Body of pancreas (tissue), 4 donors: ENCODE results near the gene GTPBP6. TPM values are rescaled to one million over a fixed set of nuclear protein-coding genes. Genes with fewer than 3 reads are reported as not detected.

Experiments
- ATAC-seq: fragments of 150-250 bp; one replicate; pipeline ENCODE4 v1.9.1; 2016
- DNase-seq, 4 donors: peaks; one replicate each; pipeline ENCODE4 v3.0.0-alpha.2; 2019
- H3K27ac ChIP-seq, 4 donors: fragments of 200-600 bp; sonication (generic); 1 replicate in 3 of 4; 2 replicates in 1 of 4; pipeline versions ENCODE4 v1.5.1 to v1.6.1; 2016 to 2019; ENCODE audit warnings: mild to moderate bottlenecking in 1 of 4, mixed read lengths in 1 of 4, moderate library complexity in 1 of 4
- H3K27me3 ChIP-seq, 2 donors: fragments of 200-600 bp; sonication (generic); one replicate each; pipeline ENCODE4 v1.6.0; 2016; ENCODE audit warnings: mild to moderate bottlenecking in 1 of 2
- H3K36me3 ChIP-seq, 2 donors: fragments of 200-600 bp; sonication (generic); replicated peaks in 1 of 2; 2 replicates each; pipeline ENCODE4 v1.5.1; 2016; ENCODE audit warnings: low read depth in 2 of 2; ENCODE audit not compliant: insufficient read depth in 1 of 2
- H3K4me1 ChIP-seq: fragments of 200-600 bp; sonication (generic); one replicate; pipeline ENCODE4 v1.6.0; 2016
- H3K4me3 ChIP-seq, 2 donors: fragments of 200-600 bp; sonication (generic); 1 replicate in 1 of 2; 2 replicates in 1 of 2; pipeline ENCODE4 v1.5.1; 2016 to 2019
- H3K9me3 ChIP-seq, 3 donors: fragments of 200-600 bp; sonication (generic); 1 replicate in 2 of 3; 2 replicates in 1 of 3; pipeline ENCODE4 v1.5.1; 2016
- CTCF ChIP-seq, 7 experiments: fragments of 450-650 bp in 4 of 7; fragments of 200-600 bp in 3 of 7; sonication (generic) in 3 of 7; IDR thresholded peaks; one replicate each; pipeline ENCODE4 v1.5.1; 2016 to 2019; ENCODE audit warnings: antibody characterized with exemption in 7 of 7
- POLR2A ChIP-seq, 3 donors: fragments of 450-650 bp; IDR thresholded peaks; one replicate each; pipeline ENCODE4 v1.6.1; 2016; ENCODE audit warnings: antibody characterized with exemption in 3 of 3, mild to moderate bottlenecking in 2 of 3
- whole genome bisulfite sequencing, 2 donors: methylation state at CpG; one replicate each; pipeline ENCODE4 v1.1.5; 2017; 5-methylcytosine and 5-hydroxymethylcytosine counted together
- intact Hi-C: fragments of 100-400 bp; cut with DNase I; formaldehyde crosslinking; loops from one replicate; pipeline ENCODE4 v1.15.1; 2023
- total RNA-seq, 2 donors: library from RNA; depleted of rRNA; stranded (reverse); fragments of >200 nt; gene quantifications; one replicate each; pipeline ENCODE4 v1.1.0, GENCODE V29; 2016

Gene GTPBP6
- total RNA-seq, 2 donors from 2014 or later: 25.7 to 32.4 TPM

DNA sequence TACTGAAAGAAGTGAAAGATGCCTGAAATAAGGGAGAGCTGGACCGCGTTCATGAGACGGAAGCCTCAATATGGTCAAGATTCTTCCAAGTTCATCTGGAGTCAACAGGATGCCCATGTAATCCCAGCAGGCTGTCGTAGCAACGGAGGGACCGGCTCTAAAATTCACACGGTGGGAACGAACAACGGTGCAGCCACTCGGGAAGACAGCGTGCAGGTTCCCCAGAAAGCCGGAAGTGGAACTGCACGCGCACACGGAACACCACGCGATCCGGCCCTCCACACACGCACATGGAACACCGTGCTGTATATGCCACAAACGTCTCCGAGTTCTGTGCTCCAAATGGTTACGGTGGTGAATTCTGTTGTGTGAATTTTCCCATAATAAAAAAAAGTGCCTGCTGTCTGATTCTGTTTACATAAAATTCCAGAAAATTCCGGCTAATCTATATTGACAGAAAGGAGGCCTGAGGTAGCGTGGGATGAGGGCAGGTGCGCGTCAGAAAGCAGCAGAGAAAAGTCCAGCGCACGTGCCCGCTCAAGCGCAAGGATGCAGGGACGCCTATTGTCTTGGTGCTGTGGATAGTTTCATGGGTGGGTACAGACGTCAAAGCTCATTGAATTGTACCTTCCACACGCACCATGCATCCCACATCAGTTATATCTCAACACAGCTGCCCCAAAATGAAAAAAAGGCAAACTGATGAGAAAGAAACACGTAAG, 36.9 kb upstream of the GTPBP6 start:
- Histone ChIP-seq H3K36me3 (peaks cover 0 to under 1% of the 10 kb centered on the region in 2 donors), H3K4me3 (no peak overlapping the region), H3K4me1 (no peaks in the 10 kb centered on the region), H3K27me3 (no peaks in the 10 kb centered on the region), H3K27ac (no peak overlapping the region), H3K9me3 (peaks cover 0 to 6% (median 0%) of the 10 kb centered on the region in 3 donors)
- no peak for DNase-seq
- 92 to 94% methylated on average over 35 of the region's 35 CpGs for WGBS, 2 donors
- TF ChIP-seq POLR2A (IDR thresholded peaks at IDR 0.05) (no peak), CTCF (IDR thresholded peaks at IDR 0.05) (no peak)
- no peak for ATAC-seq
- intact Hi-C loops: no loop called here

DNA sequence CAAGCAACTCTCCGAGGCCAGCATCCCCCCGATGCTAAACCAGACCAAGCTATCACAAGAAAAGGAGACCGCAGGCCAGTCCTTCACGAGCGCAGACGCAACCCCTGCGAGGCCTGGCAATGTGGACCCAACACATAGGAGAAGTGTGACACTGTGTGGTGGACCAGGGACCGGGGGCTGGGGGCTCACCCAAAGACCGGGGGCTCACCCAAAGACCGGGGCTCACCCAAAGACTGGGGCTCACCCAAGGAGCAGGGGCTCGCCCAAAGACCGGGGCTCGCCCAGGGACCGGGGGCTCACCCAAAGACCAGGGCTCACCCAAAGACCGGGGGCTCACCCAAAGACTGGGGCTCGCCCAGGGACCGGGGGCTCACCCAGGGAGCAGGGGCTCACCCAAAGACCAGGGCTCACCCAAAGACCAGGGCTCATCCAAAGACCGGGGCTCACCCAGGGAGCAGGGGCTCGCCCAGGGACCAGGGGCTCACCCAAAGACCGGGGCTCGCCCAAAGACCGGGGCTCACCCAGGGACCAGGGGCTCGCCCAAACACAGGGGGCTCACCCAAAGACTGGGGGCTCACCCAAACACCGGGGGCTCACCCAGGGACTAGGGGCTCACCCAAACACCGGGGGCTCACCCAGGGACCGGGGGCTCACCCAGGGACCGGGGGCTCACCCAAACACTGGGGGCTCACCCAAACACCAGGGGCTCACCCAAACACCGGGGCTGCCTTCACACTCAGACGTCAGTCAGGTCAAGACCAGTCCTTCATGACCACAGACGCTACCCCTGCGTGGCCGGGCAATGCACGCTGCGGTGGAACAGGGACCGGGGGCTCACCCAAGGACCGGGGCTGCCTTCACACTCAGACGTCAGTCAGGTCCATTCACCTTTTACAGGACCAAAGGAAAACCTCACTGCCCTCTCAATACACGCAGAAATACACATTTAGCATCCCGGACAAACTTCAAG, 35.3 kb upstream of the GTPBP6 start:
- 92 to 100% methylated on average over 7 to 33 of the region's 39 CpGs for WGBS, 2 donors
- TF ChIP-seq CTCF (IDR thresholded peaks at IDR 0.05) (no peak), POLR2A (IDR thresholded peaks at IDR 0.05) (no peak)
- Histone ChIP-seq H3K36me3 (no peaks in the 10 kb centered on the region), H3K4me3 (no peak overlapping the region), H3K4me1 (no peaks in the 10 kb centered on the region), H3K27me3 (no peaks in the 10 kb centered on the region), H3K9me3 (no peaks in the 10 kb centered on the region), H3K27ac (no peak overlapping the region)
- intact Hi-C loops: no loop called here
- ATAC-seq: no peak
- DNase-seq: no peak

DNA sequence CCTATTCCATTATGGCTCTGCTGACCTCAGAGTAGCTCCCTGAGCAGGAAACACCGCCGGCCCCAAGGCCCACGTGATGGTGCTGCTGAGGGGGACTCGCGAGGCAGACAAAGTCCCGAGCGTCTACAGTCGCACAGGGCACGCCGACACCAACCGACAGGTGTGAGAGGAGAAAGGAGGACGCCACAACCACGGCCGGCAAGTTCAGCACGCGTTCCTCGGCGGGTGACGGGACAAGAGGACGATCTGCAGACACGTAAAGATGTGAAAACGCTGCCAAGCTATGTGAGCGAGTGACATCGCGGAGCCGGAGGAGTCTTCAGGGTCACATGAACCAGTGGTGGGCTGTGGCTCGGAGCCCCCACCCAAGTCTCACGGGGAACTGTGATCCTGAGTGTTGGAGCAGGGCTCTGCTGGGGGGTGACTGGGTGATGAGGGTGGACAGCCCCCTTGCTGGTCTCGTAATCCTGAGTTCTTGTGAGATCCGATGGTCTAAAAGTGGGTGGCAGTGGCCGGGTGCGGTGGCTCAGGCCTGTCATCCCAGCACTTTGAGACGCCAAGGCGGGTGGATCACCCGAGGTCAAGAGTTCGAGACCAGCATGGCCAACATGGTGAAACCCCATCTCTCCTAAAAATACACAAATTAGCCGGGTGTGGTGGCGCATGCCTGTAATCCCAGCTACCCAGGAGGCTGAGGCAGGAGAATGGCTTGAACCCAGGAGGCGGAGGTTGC, 34.2 kb upstream of the GTPBP6 start:
- ATAC-seq (no peak), DNase-seq (no peak)
- H3K4me3 ChIP-seq: no peak overlapping the region
- no peaks in the 10 kb centered on the region for H3K9me3 ChIP-seq
- no peaks in the 10 kb centered on the region for H3K27me3 ChIP-seq
- no peak overlapping the region for H3K27ac ChIP-seq
- no peaks in the 10 kb centered on the region for H3K36me3 ChIP-seq
- TF ChIP-seq CTCF (IDR thresholded peaks at IDR 0.05): no peak
- TF ChIP-seq POLR2A (IDR thresholded peaks at IDR 0.05): no peak
- intact Hi-C loops: no loop called here
- 95 to 97% methylated on average over 27 to 38 of the region's 39 CpGs for WGBS, 2 donors
- no peaks in the 10 kb centered on the region for H3K4me1 ChIP-seq

GRCh38 chrX:352181-352580, 33.6 kb upstream of the GTPBP6 start:
- Histone ChIP-seq H3K27me3 (no peaks in the 10 kb centered on the region), H3K4me3 (no peak overlapping the region), H3K27ac (no peak overlapping the region), H3K36me3 (no peaks in the 10 kb centered on the region), H3K9me3 (no peaks in the 10 kb centered on the region), H3K4me1 (no peaks in the 10 kb centered on the region)
- no peak for TF ChIP-seq CTCF (IDR thresholded peaks at IDR 0.05)
- no peak for TF ChIP-seq POLR2A (IDR thresholded peaks at IDR 0.05)
- intact Hi-C loops: no loop called here
- WGBS, 2 donors: 94 to 95% methylated on average over 17 to 24 of the region's 27 CpGs
- ATAC-seq (no peak), DNase-seq (no peak)
